Raji (cell line): ENCODE results near the gene ARRB2.
A peak's percentile ranks its signal among the peaks of the same experiment; 100 is the strongest.

Source experiments
- POLR2A ChIP-seq: IDR thresholded peaks from 2 replicates; pipeline ENCODE4 v1.6.1; 2011; ENCODE audit warnings: low read depth, low read length, control low read depth; ENCODE audit not compliant: insufficient read depth

ARRB2 gene

GRCh38 chr17:4709794-4710692, at the start of gene ARRB2:
ARRB2 (plus strand) TSS chr17:4710632; CDS start chr17:4710722, 90 bp downstream.
- TF ChIP-seq POLR2A, result peak; percentile 46

GRCh38 chr17:4663711-4664110, 46.7 kb upstream of the ARRB2 start:
- no peak for TF ChIP-seq POLR2A

GRCh38 chr17:4664230-4664629, 46.2 kb upstream of the ARRB2 start:
- TF ChIP-seq POLR2A, result no peak

GRCh38 chr17:4665027-4665426, 45.4 kb upstream of the ARRB2 start:
- TF ChIP-seq POLR2A, result no peak

GRCh38 chr17:4666296-4666695, 44.1 kb upstream of the ARRB2 start:
- no peak for TF ChIP-seq POLR2A

GRCh38 chr17:4667166-4667565, 43.3 kb upstream of the ARRB2 start:
- TF ChIP-seq POLR2A, result no peak

- TF ChIP-seq POLR2A, result no peak
These were observed 38.3 kb upstream of the ARRB2 start for GRCh38 chr17:4672055-4672630.

- no peak for TF ChIP-seq POLR2A
These were observed 37.7 kb upstream of the ARRB2 start for GRCh38 chr17:4672751-4673150.

GRCh38 chr17:4673169-4673568, 37.3 kb upstream of the ARRB2 start:
- no peak for TF ChIP-seq POLR2A

GRCh38 chr17:4673986-4674684, 36.3 kb upstream of the ARRB2 start:
- no peak for TF ChIP-seq POLR2A

GRCh38 chr17:4674685-4674998, 35.8 kb upstream of the ARRB2 start:
- no peak for TF ChIP-seq POLR2A

- TF ChIP-seq POLR2A, result no peak
These were observed 34.6 kb upstream of the ARRB2 start for GRCh38 chr17:4675791-4676190.

- TF ChIP-seq POLR2A, result no peak
These were observed 33.6 kb upstream of the ARRB2 start for GRCh38 chr17:4676791-4677190.

- no peak for TF ChIP-seq POLR2A
These were observed 31.9 kb upstream of the ARRB2 start for GRCh38 chr17:4678448-4679026.

- TF ChIP-seq POLR2A, result no peak
These were observed 30.8 kb upstream of the ARRB2 start for GRCh38 chr17:4679658-4680057.

- TF ChIP-seq POLR2A, result no peak
These were observed 19.7 kb upstream of the ARRB2 start for GRCh38 chr17:4690745-4691144.
